Stimulated activated CD8-positive, alpha-beta memory T cell treated with anti-CD3 and anti-CD28 coated beads, Interleukin-4, amount 100 ng/mL, for 4 hours (primary cell): ENCODE measurements around the gene ZNF331.
"Not testable (repeated sequence)": the region's sequence is repeated elsewhere in the genome, so short reads cannot be mapped to it uniquely, and the experiment has no call there.

Source experiments
- DNase-seq, 2 donors: peaks; one replicate each; pipeline ENCODE4 v3.0.0-alpha.2; 2020; ENCODE audit warnings: low read depth in 2 of 2, low spot score in 1 of 2

The ZNF331 gene

GRCh38 chr19:53537521-53538377 is at the start of gene ZNF331:
ZNF331 (plus strand) TSS chr19:53538145; CDS start chr19:53569377, 31,232 bp downstream.
- peak; percentile 76 to 83 for DNase-seq

DNA sequence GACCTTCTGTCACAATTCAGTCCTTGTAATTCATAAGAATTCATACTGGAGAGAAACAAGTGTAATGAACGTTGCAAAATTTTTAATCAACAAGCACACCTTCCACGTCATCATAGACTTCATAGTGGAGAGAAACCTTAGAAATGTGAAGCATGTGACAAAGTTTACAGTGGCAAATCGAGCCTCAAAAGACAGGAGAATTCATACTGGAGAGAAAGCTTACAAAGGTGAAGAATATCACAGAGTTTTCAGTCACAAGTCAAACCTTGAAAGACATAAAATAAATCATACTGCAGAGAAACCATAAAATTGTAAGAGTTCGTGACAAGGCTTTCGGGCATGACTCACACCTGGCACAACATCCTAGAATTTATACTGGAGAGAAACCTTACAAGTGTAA is 45.8 kb upstream of the ZNF331 start:
- DNase-seq = no peak

DNA sequence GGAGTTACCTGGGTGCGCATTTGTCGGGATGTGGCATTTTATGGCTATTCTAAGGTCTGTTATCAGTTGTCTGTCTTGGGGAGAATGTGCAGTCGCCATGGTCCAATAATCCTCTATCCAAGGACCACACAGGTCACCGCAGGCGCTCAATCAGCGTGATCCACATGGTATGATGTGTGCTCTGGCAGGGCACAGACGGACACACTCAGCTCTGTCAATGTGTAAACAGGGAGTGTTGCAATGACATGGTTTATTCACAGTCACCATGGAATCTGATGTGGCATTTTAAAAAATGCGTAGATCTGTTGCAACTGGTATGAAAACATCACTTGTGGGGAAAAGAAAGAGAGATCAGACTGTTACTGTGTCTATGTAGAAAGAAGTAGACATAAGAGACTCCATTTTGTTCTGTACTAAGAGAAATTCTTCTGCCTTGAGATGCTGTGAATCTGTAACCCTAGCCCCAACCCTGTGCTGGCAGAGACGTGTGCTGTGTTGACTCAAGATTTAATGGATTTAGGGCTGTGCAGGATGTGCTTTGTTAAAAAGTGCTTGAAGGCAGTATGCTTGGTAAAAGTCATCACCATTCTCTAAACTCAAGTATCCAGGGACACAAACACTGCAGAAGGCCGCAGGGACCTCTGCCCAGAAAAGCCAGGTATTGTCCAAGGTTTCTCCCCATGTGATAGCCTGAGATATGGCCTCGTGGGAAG is 40.5 kb upstream of the ZNF331 start:
- not testable (repeated sequence) for DNase-seq

DNA sequence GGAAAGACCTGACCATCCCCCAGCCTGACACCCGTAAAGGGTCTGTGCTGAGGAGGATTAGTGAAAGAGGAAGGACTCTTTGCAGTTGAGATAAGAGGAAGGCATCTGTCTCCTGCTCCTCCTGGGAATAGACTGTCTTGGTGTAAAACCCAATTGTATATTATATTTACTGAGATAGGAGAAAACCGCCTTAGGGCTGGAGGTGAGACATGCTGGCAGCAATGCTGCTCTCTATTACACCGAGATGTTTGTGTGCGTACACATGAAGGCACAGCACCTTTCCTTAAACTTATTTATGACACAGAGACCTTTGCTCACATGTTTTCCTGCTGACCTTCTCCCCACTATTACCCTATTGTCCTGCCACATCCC is 39.9 kb upstream of the ZNF331 start:
- not testable (repeated sequence) for DNase-seq

- DNase-seq = not testable (repeated sequence)
Measured at GRCh38 chr19:53503151-53503550, 34.8 kb upstream of the ZNF331 start.

GRCh38 chr19:53503671-53504364 is 34.1 kb upstream of the ZNF331 start:
- DNase-seq = not testable (repeated sequence)

DNA sequence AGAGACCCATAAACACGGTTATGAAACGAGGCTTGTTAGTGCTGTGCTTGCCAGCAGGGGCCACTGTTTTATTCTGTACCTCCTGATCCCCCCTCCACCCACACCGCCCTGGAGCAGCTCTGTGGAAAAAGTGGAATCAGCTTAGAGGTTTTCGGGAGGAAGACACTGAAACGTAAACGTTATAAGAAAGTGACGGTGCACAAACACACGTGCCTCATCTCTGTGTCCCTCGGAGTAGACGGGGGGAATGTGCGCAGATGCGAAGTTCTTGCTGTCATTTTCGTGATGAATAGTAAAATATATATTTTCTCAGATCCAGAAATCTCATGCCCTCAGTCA is 33.6 kb upstream of the ZNF331 start:
- not testable (repeated sequence) for DNase-seq

DNA sequence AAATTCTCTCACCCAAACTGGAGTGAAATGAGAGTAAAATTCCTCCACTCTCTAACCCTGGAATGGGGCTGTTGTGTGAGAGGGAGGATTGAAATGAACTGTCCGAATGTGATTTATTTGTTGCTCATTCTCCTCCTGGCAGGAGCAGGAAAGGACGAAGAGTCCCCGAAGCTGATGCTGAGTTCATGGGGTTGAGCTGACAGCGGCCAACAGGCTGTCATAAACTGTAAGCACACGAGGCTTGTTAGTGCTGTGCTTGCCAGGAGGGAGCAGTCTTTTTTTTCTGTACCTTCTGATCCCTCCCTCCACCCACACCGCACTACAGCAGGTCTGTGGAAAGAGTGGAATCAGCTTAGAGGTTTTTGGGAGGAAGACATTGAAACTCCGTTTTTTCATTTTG is 33.1 kb upstream of the ZNF331 start:
- no peak for DNase-seq

GRCh38 chr19:53506728-53507127 is 31.2 kb upstream of the ZNF331 start:
- no peak for DNase-seq

GRCh38 chr19:53507523-53508442 is 30.2 kb upstream of the ZNF331 start:
- DNase-seq = no peak

- no peak for DNase-seq
Measured at GRCh38 chr19:53509443-53509842, 28.5 kb upstream of the ZNF331 start.

GRCh38 chr19:53509845-53510244 is 28.1 kb upstream of the ZNF331 start:
- no peak for DNase-seq

DNA sequence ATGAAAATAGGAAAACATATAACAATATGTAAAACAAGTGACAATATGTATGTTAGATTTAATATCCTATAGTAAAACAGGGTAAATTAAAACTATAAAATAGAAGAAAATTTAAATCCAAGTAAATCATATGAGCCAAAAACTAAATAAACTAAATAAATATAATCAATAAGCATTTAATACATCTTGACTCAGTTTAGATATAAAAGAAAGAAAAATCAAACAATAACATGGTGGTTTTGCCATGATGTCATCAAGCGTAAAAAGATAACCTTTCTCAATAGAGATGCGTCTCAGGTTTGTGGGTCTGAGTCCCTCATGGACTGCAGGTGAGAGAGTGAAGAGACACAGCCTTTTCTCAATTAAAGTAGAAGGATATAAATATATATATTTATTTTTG is 26.6 kb upstream of the ZNF331 start:
- DNase-seq = no peak

DNA sequence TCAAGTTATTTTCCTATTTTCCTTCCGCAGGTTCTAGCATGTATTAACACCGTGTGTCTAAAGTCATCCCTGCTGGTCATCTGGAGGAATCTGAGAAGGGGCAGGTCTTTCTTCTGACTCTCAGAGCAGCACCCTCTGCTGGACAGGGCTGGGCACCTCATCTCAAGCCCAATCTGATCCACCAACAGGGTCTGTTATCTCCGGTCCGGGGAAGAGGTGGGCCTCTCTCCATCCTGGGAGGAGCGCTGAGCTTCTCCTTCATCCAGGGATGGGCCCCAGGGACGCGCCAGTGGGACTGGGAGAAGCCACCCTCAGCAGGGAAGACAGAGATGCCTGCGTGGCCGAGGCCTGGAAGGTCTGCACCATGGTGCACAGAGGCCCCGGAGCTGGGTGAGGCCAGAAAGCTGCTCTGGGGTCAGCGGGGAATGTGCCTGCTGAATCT is 26.0 kb upstream of the ZNF331 start:
- DNase-seq = peak in 1 of 2 donors; percentile 7

DNA sequence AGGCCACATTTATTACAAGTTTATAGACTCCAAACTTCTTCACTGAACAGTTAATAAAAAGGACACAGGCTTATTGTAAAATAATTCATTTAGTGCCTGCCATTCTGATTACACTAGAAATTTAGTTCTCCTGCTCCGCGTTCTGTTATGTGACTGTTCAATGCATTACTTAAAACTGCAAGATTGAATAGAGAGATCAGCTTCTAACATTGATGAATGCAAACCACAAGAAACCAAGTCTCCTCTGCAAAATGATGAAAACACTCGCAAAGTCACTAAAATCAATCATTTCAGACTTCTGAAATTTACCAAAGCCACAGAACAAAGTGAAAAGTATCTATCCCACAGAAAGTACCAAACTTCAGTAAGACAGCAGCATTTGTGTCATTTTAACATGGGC is 22.9 kb upstream of the ZNF331 start:
- not testable (repeated sequence) for DNase-seq

GRCh38 chr19:53517114-53517741 is 20.7 kb upstream of the ZNF331 start:
- DNase-seq = no peak

GRCh38 chr19:53518121-53518520 is 19.8 kb upstream of the ZNF331 start:
- DNase-seq = no peak

DNA sequence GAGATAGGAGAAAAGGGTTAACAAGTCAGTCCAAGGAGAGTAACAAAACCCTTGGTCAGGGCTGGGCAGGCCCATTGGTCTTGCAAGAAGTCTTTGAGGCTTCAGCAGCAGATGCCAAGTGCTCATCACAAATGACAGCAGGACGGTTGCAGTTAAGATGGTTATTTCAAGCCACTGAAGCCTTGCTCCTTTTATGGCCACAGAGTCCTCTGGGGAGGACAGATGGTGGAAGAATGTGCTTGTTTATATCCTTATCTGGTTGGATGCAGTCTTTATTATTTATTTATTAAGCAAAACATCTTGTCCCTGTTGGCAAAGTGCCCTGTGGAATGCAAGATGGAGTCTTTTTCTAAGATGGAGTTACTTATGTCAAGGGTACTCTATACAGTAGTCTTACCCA is 19.2 kb upstream of the ZNF331 start:
- DNase-seq = no peak

GRCh38 chr19:53519446-53519845 is 18.5 kb upstream of the ZNF331 start:
- DNase-seq = no peak

DNA sequence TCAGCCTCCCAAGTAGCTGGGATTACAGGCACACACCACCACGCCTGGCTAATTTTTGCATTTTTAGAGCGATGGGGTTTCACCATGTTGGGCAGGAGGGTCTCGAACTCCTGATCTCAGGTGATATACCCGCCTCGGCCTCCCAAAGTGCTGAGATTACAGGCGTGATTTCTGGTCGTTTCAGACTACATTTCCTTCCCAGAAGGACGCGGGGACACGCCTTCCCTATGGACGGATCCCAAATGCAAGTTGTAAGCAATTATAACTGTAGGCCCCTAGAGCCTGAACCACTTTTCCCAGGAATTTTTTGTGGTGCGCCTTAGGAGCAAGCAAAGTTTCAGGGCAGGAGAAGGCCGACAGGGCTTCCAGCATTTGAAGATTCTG is 17.8 kb upstream of the ZNF331 start:
- no peak for DNase-seq
